Transverse colon (tissue), 4 donors: ENCODE results near the gene MGA.

Experiments
- CTCF ChIP-seq, 5 experiments: fragments of 200-600 bp in 3 of 5; fragments of 450-650 bp in 2 of 5; sonication (generic) in 3 of 5; IDR thresholded peaks; 1 replicate in 2 of 5; 2 replicates in 3 of 5; pipeline ENCODE4 v1.5.1; 2016 to 2017; ENCODE audit warnings: antibody characterized with exemption in 5 of 5, inconsistent platforms in 3 of 5, mild to moderate bottlenecking in 2 of 5, moderate library complexity in 1 of 5
- POLR2AphosphoS5 ChIP-seq, 3 donors: sonication (generic); formaldehyde crosslinking; IDR thresholded peaks; one replicate each; pipeline ENCODE4 v1.6.1; 2016; ENCODE audit warnings: antibody characterized with exemption in 3 of 3

DNA sequence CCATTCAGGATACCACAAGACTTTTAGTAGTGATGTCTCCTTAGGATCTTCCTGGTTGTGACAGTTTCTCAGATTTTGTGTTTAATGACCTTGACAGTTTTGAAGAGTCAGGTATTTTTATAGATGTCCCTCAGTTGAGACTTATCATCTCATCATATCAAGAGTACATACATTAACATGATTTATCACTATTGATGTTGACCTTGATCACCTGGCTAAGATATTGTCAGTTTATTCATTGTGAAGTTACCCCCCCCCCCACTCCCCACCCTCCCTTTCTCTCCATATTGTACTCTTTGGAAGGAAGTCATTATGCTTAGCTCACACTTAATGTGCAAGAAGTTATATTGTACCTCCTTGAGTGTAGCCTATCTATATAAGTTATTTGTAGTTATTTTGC, 42.9 kb downstream of the MGA start:
- no peak for TF ChIP-seq CTCF (IDR thresholded peaks at IDR 0.05)
- TF ChIP-seq POLR2AphosphoS5 (IDR thresholded peaks at IDR 0.05) = no peak
